Body of pancreas (tissue), 4 donors: ENCODE measurements around the gene LCE5A.

Experiments
- CTCF ChIP-seq, 7 experiments: fragments of 450-650 bp in 4 of 7; fragments of 200-600 bp in 3 of 7; sonication (generic) in 3 of 7; IDR thresholded peaks; one replicate each; pipeline ENCODE4 v1.5.1; 2016 to 2019; ENCODE audit warnings: antibody characterized with exemption in 7 of 7
- POLR2A ChIP-seq, 3 donors: fragments of 450-650 bp; IDR thresholded peaks; one replicate each; pipeline ENCODE4 v1.6.1; 2016; ENCODE audit warnings: antibody characterized with exemption in 3 of 3, mild to moderate bottlenecking in 2 of 3

DNA sequence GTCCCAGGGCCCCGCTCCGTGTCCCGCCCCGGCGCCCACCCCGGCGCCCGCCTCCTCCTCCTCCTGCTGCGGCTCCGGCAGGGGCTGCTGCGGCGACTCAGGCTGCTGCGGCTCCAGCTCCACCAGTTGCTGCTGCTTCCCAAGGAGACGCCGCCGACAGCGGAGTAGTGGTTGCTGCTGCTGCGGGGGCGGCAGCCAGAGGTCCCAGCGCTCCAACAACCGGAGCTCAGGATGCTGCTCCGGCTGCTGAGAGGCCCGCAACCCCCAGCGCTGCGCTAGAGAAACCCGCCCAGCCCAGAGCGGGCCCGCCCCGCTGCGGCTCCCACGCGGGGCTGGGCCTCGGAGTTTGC, 4.8 kb downstream of the LCE5A start:
- TF ChIP-seq CTCF (IDR thresholded peaks at IDR 0.05) (no peak), POLR2A (IDR thresholded peaks at IDR 0.05) (no peak)
